GM19455 (cell line): ENCODE results near the gene CAPNS1.
"Not testable (repeated sequence)": the region's sequence is repeated elsewhere in the genome, so short reads cannot be mapped to it uniquely, and the experiment has no call there.

Experiments
- ATAC-seq: cut with Tn5 transposase; IDR thresholded peaks from one replicate; pipeline ENCODE4 v1.9.1; 2021; ENCODE audit not compliant: unreplicated experiment

Gene CAPNS1

DNA sequence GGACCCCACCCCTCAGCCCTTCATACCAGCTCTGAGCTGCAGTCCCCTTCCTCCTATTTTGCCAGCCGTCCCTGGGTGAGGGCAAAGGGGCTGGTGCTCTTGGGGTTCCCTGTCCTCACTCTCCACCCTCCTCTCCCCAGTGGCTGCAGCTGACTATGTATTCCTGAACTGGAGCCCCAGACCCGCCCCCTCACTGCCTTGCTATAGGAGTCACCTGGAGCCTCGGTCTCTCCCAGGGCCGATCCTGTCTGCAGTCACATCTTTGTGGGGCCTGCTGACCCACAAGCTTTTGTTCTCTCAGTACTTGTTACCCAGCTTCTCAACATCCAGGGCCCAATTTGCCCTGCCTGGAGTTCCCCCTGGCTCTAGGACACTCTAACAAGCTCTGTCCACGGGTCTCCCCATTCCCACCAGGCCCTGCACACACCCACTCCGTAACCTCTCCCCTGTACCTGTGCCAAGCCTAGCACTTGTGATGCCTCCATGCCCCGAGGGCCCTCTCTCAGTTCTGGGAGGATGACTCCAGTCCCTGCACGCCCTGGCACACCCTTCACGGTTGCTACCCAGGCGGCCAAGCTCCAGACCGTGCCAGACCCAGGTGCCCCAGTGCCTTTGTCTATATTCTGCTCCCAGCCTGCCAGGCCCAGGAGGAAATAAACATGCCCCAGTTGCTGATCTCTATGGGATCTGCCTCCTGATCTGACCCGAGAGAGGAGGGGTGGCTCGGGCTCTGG lies 10.0 kb downstream of the CAPNS1 start:
- no peak for ATAC-seq

DNA sequence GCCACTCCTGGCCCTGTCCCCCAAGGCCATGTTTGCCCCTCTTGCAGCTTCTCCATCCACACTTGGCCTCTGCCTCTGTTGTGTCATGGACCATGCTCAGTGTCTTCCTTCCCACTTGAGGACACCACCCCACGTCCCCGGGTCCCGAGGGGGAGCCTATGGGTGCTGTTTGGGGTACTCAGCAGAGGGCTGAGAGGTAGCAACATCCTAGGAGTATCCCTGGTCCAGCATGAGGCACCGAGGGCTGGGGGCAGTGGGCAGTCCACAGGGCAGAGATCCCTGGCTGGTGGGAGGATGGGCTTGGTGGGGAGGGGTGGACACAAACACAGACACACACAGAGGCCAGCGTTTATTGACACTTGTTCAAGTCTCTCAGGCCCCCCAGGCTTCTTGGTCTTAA lies 10.7 kb downstream of the CAPNS1 start:
- ATAC-seq = no peak

DNA sequence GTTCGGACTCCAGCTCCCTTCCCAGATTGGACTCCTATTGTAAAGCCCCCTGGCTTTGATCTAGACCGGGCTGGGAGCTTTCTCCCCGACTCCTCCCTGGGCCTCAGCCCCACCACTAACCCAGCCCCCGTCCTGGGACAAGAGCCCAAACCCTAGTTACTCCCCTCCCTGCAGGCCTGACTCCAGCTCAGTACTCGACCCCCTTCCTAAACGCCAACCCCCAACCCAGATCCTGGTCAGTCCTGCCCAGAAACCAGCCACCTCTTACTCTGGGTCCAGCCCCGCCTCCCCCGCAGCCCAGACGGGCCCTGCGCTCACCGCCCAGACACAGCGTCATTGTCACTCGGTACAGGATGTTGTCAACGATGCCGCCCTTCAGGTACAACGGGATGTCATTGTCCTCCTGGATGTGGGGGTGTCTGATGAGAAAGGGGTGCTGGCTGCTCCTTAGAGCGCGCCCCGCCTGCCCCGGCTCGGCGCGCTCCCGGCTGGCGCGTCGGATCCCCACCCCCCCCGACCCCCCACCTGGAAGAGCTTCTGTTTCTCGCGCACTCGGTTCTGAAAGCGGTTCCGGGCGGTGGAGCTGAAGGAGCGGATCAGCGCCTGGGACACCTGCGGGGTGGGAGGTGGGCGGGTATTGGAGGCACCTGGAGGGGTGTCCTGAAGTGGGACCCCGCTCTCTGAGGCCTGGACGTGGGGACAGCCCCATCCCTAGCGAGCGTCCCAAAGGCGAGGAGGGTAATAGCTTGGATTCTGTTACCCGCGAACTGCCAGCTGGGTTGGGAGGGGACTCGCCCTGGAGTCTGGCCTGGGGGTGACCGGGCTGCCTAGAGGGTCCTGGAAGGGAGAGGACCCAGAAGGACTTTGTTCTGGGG lies 11.5 kb downstream of the CAPNS1 start:
- ATAC-seq = no peak

DNA sequence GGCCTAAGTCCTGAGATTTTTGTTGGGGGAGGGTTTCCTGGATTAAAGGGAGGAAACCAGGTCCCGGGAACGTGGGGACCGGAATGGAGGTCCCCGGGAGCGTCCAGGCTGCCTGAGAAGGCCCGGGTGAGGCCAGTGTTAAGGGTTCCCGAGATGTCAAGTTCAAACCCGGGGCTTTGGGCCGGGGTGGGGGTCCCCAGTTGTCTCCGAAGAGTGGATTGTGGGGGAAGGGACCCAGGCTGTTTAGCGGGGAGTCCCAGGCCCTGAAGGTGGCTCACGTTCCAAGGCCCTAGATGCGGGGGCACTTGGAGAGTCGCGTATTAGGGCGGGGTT lies 12.1 kb downstream of the CAPNS1 start:
- no peak for ATAC-seq

DNA sequence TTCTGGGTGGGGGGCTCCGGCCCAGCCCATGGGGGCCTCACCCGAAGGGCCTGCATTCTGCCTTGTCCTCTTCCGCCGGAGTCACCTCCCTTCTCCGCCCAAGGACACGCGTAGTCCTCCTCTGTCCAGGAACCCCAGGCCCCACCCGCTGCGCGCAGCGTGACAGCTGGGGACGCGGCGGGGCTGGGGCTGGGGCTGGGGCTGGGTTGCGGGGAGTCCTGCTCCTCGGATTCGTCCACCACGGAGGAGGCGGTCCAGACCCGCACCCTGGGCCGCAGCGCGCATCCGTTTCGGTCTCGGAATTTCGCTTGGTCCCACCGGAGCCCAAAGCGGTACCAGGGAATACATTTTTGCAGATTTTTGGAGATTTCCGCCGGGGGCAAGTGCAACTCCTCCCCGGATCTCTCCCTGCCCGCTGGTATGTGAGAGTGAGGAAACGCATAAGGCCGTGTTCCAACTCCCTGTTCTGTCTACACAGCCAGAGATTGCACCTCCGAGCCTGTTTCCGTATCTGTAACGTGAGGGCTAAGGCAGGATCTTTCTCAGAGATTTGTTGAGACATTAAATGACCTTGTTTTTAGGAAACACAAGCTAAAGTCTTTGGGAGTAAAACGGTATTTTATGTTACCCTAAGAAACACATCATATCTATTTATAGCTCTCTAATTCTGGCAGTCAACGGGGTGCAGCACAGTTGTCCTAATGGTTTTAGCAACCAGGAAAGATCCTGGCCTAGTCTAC lies 12.7 kb downstream of the CAPNS1 start, which contains the start of gene COX7A1:
Gene COX7A1 (minus strand): TSS at position 96 of the 740 bp plus-strand sequence. CDS start 40 bp downstream, at position 56.
- no peak for ATAC-seq

DNA sequence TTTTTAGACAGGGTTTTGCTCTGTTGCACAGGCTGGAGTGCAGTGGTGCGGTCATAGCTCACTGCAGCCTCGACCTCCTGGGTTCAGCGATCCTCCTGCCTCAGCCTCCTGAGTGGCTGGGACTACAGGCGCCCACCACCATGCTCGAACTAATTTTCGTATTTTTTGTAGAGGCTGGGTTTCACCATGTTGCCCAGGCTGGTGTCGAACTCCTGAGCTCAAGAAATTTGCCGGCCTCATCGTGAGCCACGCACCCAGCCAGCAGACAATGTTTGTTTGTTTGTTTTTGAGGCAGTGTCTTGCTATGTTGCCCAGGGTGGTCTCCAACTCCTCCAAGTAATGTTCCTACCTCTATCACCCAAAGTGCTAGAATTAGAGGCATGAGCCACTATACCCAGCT lies 13.3 kb downstream of the CAPNS1 start:
- no peak for ATAC-seq

DNA sequence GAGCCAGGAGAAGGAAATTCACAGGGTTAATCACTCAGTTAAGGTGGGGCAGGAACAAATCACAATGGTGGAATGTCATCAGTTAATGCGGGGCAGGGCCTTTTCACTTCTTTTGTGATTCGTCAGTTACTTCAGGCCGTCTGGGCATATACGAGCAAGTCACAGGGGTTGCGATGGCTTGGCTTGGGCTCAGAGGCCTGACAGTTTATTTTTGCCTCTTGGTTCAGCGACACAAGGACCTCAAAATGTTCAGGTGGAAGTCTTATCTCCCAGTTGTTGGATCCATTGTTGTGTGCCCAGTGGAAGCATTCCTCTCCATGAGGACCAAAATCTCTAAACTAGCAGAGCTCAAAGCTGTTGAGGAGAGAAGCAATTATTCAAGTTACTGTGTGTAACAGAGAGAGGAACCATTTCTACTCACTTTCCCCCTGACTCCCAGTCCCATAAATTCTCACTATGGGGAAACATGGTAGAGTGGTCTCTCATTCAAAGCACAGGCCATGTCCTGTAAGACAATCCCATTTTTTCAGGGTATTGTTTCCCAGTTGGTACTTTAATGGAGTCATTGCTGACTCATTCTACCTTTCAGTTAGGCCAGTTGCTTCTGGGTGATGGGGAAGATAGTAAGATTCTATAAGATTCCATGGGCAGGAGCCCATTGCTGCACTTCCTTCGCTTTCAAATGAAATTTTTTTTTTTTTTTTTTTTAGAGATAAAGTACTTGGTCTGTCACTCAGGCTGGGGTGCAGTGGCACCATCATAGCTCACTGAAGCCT lies 21.1 kb downstream of the CAPNS1 start:
- no peak for ATAC-seq

DNA sequence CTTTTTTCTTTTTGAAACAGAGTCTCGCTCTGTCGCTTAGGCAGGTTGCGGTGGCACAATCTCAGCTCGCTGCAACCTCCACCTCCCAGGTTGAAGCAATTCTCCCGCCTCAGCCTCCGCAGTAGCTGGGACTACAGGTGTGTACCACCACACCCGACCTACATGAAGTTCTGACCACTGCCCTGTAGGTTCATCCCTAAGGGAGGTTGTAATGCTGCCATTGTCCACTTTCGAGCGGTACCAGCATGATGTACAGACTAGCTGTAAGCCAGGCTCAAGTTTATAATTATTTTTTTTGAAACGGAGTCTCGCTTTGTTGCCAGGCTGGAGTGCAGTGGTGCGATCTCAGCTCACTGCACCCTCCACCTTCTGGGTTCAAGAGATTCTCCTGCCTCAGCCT lies 23.9 kb downstream of the CAPNS1 start:
- no peak for ATAC-seq

DNA sequence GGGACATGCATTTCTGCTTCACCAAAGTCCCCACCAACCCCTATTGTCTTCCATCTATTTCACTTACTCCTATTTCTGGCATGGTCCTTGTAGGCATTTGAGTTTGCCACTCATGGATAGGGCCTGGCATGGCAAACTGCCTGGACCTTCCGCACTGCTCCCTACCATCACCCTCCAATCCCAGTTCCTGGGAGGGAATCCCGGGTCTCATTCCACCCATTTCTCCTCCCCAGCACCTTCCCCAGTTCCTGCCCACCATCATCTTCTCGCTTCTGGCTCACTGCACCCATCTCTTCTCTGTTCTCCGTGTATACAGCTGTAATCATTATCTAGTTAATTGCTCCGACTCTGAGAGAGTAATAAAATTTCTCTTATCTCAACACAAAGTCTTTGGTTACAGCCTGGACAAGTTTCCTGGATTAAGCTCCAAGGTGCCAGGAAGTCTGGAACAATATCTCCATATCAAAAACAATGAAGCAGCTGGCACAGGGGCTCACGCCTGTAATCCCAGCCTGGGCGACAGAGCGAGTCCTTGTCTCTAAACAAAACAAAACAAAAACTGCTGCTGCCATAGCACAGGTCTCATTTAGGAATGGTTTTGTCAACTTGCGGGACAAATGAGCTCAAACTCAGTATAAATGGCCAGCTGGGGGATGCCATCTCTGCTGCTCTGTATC lies 29.4 kb downstream of the CAPNS1 start:
- no peak for ATAC-seq

DNA sequence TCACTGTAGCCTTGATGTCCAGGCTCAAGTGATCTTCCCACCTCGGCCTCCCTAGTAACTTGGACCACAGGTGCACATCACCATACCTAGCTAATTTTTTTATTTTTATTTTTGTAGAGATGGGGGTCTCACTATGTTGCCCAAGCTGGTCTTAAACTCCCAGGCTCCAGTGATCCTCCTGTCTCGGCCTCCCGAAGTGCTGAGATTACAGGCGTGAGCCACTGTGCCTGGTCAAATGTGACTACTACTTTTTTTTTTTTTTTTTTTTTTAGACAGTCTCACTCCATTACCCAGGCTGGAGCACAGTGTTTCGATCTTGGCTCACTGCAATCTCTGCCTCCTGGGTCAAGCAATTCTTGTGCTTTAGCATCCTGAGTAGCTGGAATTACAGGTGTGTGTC lies 33.0 kb downstream of the CAPNS1 start:
- no peak for ATAC-seq

DNA sequence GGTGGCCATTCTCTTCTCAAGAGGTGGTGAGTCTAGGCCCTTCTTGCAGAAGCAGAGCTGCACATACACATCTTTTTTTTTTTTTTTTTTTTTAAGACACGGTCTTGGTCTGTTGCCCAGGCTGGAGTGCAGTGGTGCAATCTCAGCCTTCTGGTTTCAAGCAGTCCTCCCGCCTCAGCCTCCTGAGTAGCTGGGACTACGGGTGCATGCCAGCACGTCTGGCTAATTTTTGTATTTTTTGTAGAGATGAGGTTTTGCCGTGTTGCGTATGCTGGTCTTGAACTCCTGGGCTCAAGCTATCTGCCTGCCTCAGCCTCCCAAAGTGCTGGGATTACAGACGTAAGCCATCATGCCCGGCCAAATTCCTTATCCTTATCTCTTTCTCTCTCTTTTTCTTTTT lies 34.0 kb downstream of the CAPNS1 start:
- not testable (repeated sequence) for ATAC-seq

DNA sequence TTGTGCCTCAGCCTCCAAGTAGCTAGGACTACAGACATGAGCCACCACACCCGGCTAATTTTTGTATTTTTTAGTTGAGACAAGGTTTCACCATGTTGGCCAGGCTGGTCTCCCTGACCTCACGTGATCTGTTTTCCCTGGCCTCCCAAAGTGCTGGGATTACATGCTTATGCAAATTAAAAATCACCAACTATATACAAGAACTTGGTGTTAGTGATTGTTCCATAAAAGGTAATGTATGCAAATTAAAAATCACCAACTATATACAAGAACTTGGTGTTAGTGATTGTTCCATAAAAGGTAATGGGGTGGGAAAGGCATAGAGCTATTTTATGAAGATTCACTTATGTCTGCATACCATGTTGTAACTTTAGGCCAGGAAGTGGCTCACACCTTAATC lies 39.2 kb downstream of the CAPNS1 start:
- ATAC-seq = not testable (repeated sequence)

DNA sequence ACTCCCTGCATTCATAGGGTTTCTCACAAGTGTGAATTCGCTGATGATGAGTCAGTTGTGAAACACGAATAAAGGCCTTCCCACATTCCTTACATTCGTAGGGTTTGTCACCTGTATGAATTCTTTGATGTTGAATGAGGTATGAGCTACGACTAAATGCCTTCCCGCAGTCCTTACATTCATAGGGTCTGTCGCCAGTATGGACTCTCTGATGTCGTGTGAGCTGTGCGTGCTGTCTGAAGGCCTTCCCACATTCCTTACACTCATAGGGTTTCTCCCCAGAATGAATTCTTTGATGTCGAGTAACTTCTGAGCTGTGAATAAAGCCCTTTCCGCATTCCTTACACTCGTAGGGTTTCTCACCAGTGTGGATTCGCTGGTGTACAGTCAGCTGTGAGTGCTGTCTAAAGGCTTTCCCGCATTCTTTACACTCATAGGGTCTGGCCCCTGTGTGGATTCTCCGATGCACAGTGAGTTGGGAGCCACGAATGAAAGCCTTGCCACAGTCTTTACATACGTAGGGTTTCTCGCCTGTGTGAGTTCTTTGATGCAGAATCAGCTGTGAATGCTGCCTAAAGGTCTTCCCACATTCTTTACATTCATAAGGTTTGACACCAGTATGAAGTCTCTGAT lies 42.9 kb downstream of the CAPNS1 start:
- no peak for ATAC-seq

DNA sequence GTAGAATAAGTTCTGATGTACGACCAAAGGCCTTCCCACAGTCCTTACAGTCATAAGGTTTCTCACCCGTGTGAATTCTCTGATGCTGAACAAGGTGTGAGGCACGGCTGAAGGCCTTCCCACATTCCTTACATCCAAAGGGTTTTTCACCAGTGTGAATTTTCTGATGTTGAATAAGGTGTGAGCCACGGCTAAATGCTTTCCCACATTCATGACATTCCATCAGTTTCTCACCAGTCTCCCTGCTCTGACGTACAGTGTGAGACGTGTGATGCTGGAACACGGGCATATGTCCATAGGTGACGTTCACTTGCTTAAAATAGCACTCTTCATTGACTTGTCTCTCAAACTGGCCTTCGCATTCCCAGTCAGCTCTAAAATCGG lies 43.4 kb downstream of the CAPNS1 start:
- no peak for ATAC-seq

DNA sequence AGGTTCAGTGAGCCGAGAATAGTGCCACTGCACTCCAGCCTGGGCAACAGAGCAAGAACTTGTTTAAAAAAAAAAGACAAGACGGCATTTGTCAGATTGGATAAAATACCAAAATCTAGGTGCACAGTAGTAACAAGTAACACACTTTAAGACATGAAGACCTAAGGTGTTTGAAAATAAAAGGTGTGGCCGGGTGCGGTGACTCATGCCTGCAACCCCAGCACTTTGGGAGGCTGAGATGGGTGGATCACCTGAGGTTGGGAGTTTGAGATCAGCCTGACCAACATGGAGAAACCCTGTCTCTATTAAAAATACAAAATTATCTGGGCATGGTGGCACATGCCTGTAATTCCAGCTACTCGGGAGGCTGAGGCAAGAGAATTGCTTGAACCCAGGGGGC lies 46.9 kb downstream of the CAPNS1 start:
- ATAC-seq = not testable (repeated sequence)

DNA sequence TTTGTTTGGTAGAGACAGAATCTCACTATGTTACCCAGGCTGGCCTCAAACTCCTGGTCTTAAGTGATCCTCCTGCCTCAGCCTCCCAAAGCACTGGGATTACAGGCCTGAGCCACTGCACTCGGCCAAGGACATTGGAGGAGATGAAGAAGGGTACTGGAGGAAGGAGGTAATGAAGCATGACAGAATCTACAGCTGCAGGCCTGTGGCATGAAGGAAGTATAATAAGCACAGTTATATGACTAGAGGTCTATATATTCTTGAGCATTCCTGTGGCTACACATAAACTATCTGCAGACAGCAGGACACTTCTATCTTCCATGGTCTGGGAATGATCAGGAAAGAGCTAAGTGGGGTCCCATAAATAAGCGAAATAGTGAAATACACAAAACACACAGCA lies 56.4 kb downstream of the CAPNS1 start:
- ATAC-seq = no peak

DNA sequence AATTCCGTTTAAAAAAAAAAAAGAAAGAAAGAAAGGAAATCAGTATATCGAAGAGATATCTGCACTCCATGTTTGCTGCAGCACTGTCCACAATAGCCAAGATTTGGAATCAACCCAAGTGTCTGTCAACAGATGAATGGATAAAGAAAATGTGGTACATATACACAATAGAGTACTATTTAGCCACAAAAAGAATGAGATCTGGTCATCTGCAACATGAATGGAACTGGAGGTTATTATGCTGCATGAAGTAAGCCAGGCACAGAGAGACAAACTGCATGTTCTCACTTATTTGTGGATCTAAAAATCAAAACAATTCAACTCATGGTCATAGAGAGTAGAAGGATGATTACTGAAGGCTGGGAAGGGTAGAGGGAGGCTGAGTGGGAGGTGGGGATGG lies 58.3 kb downstream of the CAPNS1 start:
- ATAC-seq = no peak
